Activated T-cell treated with anti-CD3 and anti-CD28 coated beads, Interleukin-2, amount 50 U/mL, for 1 hour (primary cell): ENCODE data around the gene HTR3A.
"Not testable (repeated sequence)": the region's sequence is repeated elsewhere in the genome, so short reads cannot be mapped to it uniquely, and the experiment has no call there.

Experiments
- DNase-seq: peaks from one replicate; pipeline ENCODE4 v3.0.0-alpha.2; 2020

The HTR3A gene

GRCh38 chr11:113974741-113975470 lies at the start of gene HTR3A:
Gene HTR3A, plus strand, starts transcription at chr11:113975108. Its CDS starts 218 bp downstream, at chr11:113975326.
- no peak for DNase-seq

GRCh38 chr11:113926273-113927197 lies 48.4 kb upstream of the HTR3A start:
- no peak for DNase-seq

GRCh38 chr11:113928311-113928710 lies 46.6 kb upstream of the HTR3A start:
- no peak for DNase-seq

GRCh38 chr11:113932788-113933187 lies 42.1 kb upstream of the HTR3A start:
- no peak for DNase-seq

GRCh38 chr11:113934193-113934592 lies 40.7 kb upstream of the HTR3A start:
- DNase-seq, result not testable (repeated sequence)

GRCh38 chr11:113934761-113935160 lies 40.1 kb upstream of the HTR3A start:
- no peak for DNase-seq

- DNase-seq, result no peak
Observed at GRCh38 chr11:113935858-113936257, 39.0 kb upstream of the HTR3A start.

- no peak for DNase-seq
Observed at GRCh38 chr11:113937918-113938317, 37.0 kb upstream of the HTR3A start.

- no peak for DNase-seq
Observed at GRCh38 chr11:113942256-113942655, 32.7 kb upstream of the HTR3A start.

- not testable (repeated sequence) for DNase-seq
Observed at GRCh38 chr11:113946162-113946561, 28.7 kb upstream of the HTR3A start.

- DNase-seq, result no peak
Observed at GRCh38 chr11:113947994-113948393, 26.9 kb upstream of the HTR3A start.

- no peak for DNase-seq
Observed at GRCh38 chr11:113949891-113950290, 25.0 kb upstream of the HTR3A start.

- DNase-seq, result no peak
Observed at GRCh38 chr11:113951537-113951936, 23.4 kb upstream of the HTR3A start.

GRCh38 chr11:113952070-113952469 lies 22.8 kb upstream of the HTR3A start:
- DNase-seq, result no peak

- DNase-seq, result no peak
Observed at GRCh38 chr11:113952588-113952987, 22.3 kb upstream of the HTR3A start.

GRCh38 chr11:113954235-113954634 lies 20.7 kb upstream of the HTR3A start:
- DNase-seq, result no peak

- no peak for DNase-seq
Observed at GRCh38 chr11:113956986-113957385, 17.9 kb upstream of the HTR3A start.

- no peak for DNase-seq
Observed at GRCh38 chr11:113960702-113961330, 14.1 kb upstream of the HTR3A start.

- DNase-seq, result no peak
Observed at GRCh38 chr11:113967361-113967760, 7.5 kb upstream of the HTR3A start.

- no peak for DNase-seq
Observed at GRCh38 chr11:113971506-113972195, 3.3 kb upstream of the HTR3A start.

- DNase-seq, result no peak
Observed at GRCh38 chr11:113977071-113977490, 2.2 kb downstream of the HTR3A start.

GRCh38 chr11:113977701-113978100 lies 2.8 kb downstream of the HTR3A start:
- DNase-seq, result no peak

GRCh38 chr11:113979431-113979830 lies 4.5 kb downstream of the HTR3A start:
- DNase-seq, result no peak
